CD4-positive, alpha-beta T cell (primary cell): Measurements from ENCODE around the gene CSPG4. TPM values are rescaled to one million over a fixed set of nuclear protein-coding genes. Genes with fewer than 3 reads are reported as not detected.
"Not testable (repeated sequence)": the region's sequence is repeated elsewhere in the genome, so short reads cannot be mapped to it uniquely, and the experiment has no call there.

Experiments used
- ATAC-seq: fragments of 200-7000 bp; cut with Tn5 transposase; one replicate; pipeline ENCODE4 v1.10.0; 2022; ENCODE audit warnings: mild to moderate bottlenecking; ENCODE audit not compliant: poor library complexity
- CTCF ChIA-PET: fragments of 350-600 bp; sonication (Branson Sonifier 250); formaldehyde crosslinking; loops from one replicate; lab custom pipeline; 2021; ENCODE audit warnings: antibody characterized with exemption, inconsistent platforms; lab: Charles Lee
- POLR2A ChIA-PET: fragments of 350-600 bp; sonication (Branson Sonifier 250); formaldehyde crosslinking; loops from one replicate; lab custom pipeline; 2021; ENCODE audit warnings: antibody characterized with exemption, inconsistent platforms; lab: Charles Lee
- DNase-seq, 14 experiments: peaks; one replicate each; pipeline ENCODE4 v3.0.0-alpha.2; 2013 to 2020; ENCODE audit warnings: mixed read lengths in 2 of 14
- H3K27ac ChIP-seq, 2 donors: one replicate each; pipeline versions ENCODE4 v1.5.1 to v1.7.0; 2013; ENCODE audit warnings: low read length in 2 of 2, low read depth in 1 of 2, mild to moderate bottlenecking in 1 of 2
- H3K27me3 ChIP-seq, 2 experiments: 1 replicate in 1 of 2; 2 replicates in 1 of 2; pipeline versions ENCODE4 v1.6.1 to v1.7.0; 2013; ENCODE audit warnings: low read length in 2 of 2, control low read depth in 1 of 2, mild to moderate bottlenecking in 1 of 2, moderate library complexity in 1 of 2; ENCODE audit not compliant: insufficient read depth in 2 of 2, control insufficient read depth in 1 of 2
- H3K36me3 ChIP-seq: one replicate; pipeline ENCODE4 v1.6.1; 2013; ENCODE audit warnings: low read length, control low read depth; ENCODE audit not compliant: insufficient read depth
- H3K4me1 ChIP-seq: one replicate; pipeline ENCODE4 v1.6.1; 2013; ENCODE audit warnings: low read length, control low read depth; ENCODE audit not compliant: insufficient read depth
- H3K4me3 ChIP-seq: one replicate; pipeline ENCODE4 v1.5.1; 2013; ENCODE audit warnings: mild to moderate bottlenecking, low read length, moderate library complexity
- H3K9me3 ChIP-seq, 2 experiments: 1 replicate in 1 of 2; 2 replicates in 1 of 2; pipeline versions ENCODE4 v1.6.1 to v1.7.0; 2013; ENCODE audit warnings: low read length in 2 of 2, mild to moderate bottlenecking in 2 of 2, control low read depth in 1 of 2, moderate library complexity in 1 of 2; ENCODE audit not compliant: control insufficient read depth in 1 of 2, insufficient read depth in 1 of 2
- H3K27ac Mint-ChIP-seq: one replicate; pipeline ENCODE4 v1.8.0; 2020; ENCODE audit warnings: mixed read lengths
- H3K27me3 Mint-ChIP-seq: one replicate; pipeline ENCODE4 v1.8.0; 2021; ENCODE audit warnings: mixed read lengths
- H3K36me3 Mint-ChIP-seq: one replicate; pipeline ENCODE4 v1.8.0; 2021; ENCODE audit warnings: low read depth, mixed read lengths
- H3K4me1 Mint-ChIP-seq: one replicate; pipeline ENCODE4 v1.8.0; 2021; ENCODE audit warnings: low read depth, mixed read lengths
- H3K4me3 Mint-ChIP-seq: one replicate; pipeline ENCODE4 v1.8.0; 2020; ENCODE audit warnings: mild to moderate bottlenecking, mixed read lengths
- H3K9me3 Mint-ChIP-seq: one replicate; pipeline ENCODE4 v1.8.0; 2020; ENCODE audit warnings: mixed read lengths
- CTCF ChIP-seq: fragments of 200-600 bp; IDR thresholded peaks from one replicate; pipeline ENCODE4 v1.8.0; 2022; ENCODE audit warnings: antibody characterized with exemption, mild to moderate bottlenecking
- intact Hi-C, 2 experiments: fragments of 100-400 bp; cut with DNase I in 1 of 2; cut with micrococcal nuclease in 1 of 2; formaldehyde crosslinking; loops; one replicate each; pipeline versions ENCODE4 v1.15.1 to v1.9.0; 2023 to 2025; cut with DNase I, micrococcal nuclease
- total RNA-seq, 174 experiments: library from RNA in 2 of 174; stranded (reverse) in 2 of 174; gene quantifications; one replicate each; pipeline ENCODE4 v1.2.3 and lab custom pipeline; 2021 to 2026

Gene CSPG4
- total RNA-seq, 2 experiments from 2014 or later, result not detected

GRCh38 chr15:75760704-75761435 lies 48.2 kb upstream of the CSPG4 start:
- Mint-ChIP-seq H3K4me3 (peak overlapping the region; percentile 44), H3K27ac (no peak overlapping the region), H3K27me3 (no peaks in the 10 kb centered on the region), H3K36me3 (no peaks in the 10 kb centered on the region), H3K4me1 (peaks cover 20% of the 10 kb centered on the region), H3K9me3 (no peaks in the 10 kb centered on the region)
- DNase-seq (no peak), ATAC-seq (no peak)
- intact Hi-C loops, result no loop called here
- H3K9me3 ChIP-seq, result no peaks in the 10 kb centered on the region
- H3K4me3 ChIP-seq, result no peak overlapping the region
- no peaks in the 10 kb centered on the region for H3K27me3 ChIP-seq
- no peaks in the 10 kb centered on the region for H3K36me3 ChIP-seq
- no peak for TF ChIP-seq CTCF
- ChIA-PET CTCF (no interaction called here), POLR2A (no interaction called here)
- H3K4me1 ChIP-seq, result peaks cover 12% of the 10 kb centered on the region
- H3K27ac ChIP-seq, result no peak overlapping the region

DNA sequence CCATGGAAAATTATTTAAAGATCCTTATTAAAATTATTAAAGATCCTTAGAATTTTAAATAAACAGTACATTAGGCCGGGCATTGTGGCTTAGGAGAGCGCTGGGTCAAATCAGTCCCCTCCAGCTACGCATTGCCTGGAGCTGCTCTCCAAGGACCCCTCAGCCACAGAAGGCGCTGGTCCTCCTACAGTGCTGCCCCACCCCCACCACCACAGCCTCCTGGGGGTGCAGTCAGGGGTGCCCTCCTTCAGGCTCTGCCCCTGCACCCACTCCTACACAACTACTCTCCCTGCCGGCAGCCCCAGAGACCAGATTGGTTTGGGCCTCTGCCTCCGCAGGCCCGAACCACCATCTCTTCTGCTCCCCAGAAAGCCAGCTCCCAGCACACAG lies 47.5 kb upstream of the CSPG4 start:
- H3K27me3 Mint-ChIP-seq, H3K9me3 Mint-ChIP-seq, ATAC-seq, H3K27ac ChIP-seq, H3K9me3 ChIP-seq, H3K27me3 ChIP-seq, H3K27ac Mint-ChIP-seq, intact Hi-C loops, H3K36me3 ChIP-seq, H3K36me3 Mint-ChIP-seq, H3K4me3 ChIP-seq, POLR2A ChIA-PET, DNase-seq: not testable (repeated sequence)
- H3K4me3 Mint-ChIP-seq, result peak overlapping the region; percentile 44
- CTCF ChIA-PET, result interaction anchor here (1.0 kb wide), 1 partner anchor 27 kb away, joined by 3 read pairs; no protein-coding TSS in a partner anchor
- peaks cover 12% of the 10 kb centered on the region for H3K4me1 ChIP-seq
- H3K4me1 Mint-ChIP-seq, result peaks cover 20% of the 10 kb centered on the region

DNA sequence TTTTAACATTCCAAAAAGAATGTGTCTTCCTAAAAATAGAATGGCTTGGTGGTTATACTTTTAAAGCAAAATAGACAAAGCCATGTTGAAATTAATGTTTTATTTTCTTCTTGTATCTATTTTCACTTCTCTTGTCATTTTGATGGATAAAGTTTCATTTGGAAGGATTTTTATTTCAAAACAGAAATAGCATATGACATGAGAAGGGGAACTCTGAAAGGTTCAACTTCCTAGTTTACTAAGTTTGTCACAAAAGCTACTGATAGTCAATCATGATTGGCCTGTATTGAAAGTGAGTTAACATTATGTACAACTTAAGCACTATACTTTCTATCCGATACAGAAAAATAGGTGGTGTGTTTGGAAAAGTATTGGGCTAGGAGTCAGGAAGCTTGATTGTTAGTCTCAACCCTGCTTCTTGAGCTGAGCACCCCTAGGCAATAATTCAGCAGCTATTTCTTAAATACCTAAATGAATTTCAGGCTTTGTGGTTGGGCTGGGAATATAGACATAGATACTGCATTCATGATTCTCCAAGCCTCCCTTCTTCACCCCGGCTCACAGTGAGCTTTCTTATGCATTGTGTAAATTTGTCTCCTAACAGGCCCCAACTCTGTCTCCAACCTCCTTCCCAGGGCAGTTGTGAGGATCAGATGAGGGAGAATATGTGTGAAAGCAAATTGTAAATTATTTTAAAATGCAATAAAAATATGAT lies 46.9 kb upstream of the CSPG4 start:
- Histone ChIP-seq H3K4me1 (peaks cover 12% of the 10 kb centered on the region), H3K36me3 (no peaks in the 10 kb centered on the region), H3K4me3 (no peak overlapping the region), H3K27me3 (no peaks in the 10 kb centered on the region), H3K9me3 (no peaks in the 10 kb centered on the region), H3K27ac (no peak overlapping the region)
- Mint-ChIP-seq H3K9me3 (no peaks in the 10 kb centered on the region), H3K27ac (peak overlapping the region; percentile 70), H3K36me3 (no peaks in the 10 kb centered on the region), H3K4me1 (peaks cover 20% of the 10 kb centered on the region), H3K4me3 (peak overlapping the region; percentile 89), H3K27me3 (no peaks in the 10 kb centered on the region)
- ATAC-seq (no peak), DNase-seq (no peak)
- ChIA-PET CTCF (interaction anchor here (0.6 to 1.0 kb wide), 2 partner anchors 27 to 43 kb away, joined by 3 read pairs; no protein-coding TSS in a partner anchor), POLR2A (interaction anchor here (0.7 kb wide), 1 partner anchor 1711 kb away, joined by 4 read pairs; no protein-coding TSS in a partner anchor)
- intact Hi-C loops, result no loop called here
- TF ChIP-seq CTCF, result no peak
